WERI-Rb-1 (cell line): ENCODE data around the gene RIOK2.

Experiments
- DNase-seq: peaks from one replicate; pipeline ENCODE4 v3.0.0-alpha.2; 2020
- H3K27ac ChIP-seq: fragments of 250-450 bp; sonication (Bioruptor Pico); 2 replicates; pipeline ENCODE4 v1.5.1; 2020; ENCODE audit warnings: mild to moderate bottlenecking, moderate library complexity
- H3K27me3 ChIP-seq: fragments of 250-450 bp; sonication (Bioruptor Pico); 2 replicates; pipeline ENCODE4 v1.5.1; 2021; ENCODE audit warnings: mild to moderate bottlenecking, low read depth, moderate library complexity; ENCODE audit not compliant: insufficient read depth, severe bottlenecking
- H3K36me3 ChIP-seq: fragments of 250-450 bp; sonication (Bioruptor Pico); 2 replicates; pipeline ENCODE4 v1.5.1; 2020; ENCODE audit warnings: mild to moderate bottlenecking, moderate library complexity
- H3K4me3 ChIP-seq: 2 replicates; pipeline ENCODE4 v1.5.1; 2011; ENCODE audit warnings: low read depth, mild to moderate bottlenecking, control low read depth, low read length
- H3K9me3 ChIP-seq: fragments of 250-450 bp; sonication (Bioruptor Pico); 2 replicates; pipeline ENCODE4 v1.5.1; 2021; ENCODE audit warnings: mild to moderate bottlenecking, moderate library complexity; ENCODE audit not compliant: severe bottlenecking
- TF ChIP-seq, protein P1 (sequence below): IDR thresholded peaks from 2 replicates; pipeline ENCODE4 v1.5.1; 2011; ENCODE audit warnings: low read depth, mild to moderate bottlenecking, control low read depth, inconsistent platforms, low read length

RIOK2 gene

DNA sequence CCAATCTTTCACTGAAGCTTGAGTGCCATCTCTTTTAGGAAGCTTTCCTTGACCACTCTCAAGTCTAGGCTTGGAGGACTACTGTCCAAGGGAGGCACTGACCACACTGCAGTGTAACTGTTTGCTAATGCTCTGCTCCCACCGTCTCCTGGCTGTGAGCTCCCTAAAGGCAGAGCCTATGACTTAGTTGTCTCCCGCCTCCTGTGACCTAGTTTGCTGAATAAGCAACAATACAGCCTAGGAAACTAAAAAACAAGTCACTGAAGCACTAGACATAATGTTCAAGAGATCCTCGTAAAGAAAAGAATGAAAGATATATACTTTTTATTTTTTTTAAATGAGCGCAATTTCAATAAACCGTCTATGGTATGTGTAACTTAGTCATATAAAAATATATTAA is 72.0 kb downstream of the RIOK2 start:
- H3K27me3 ChIP-seq, result no peaks in the 10 kb centered on the region
- no peak overlapping the region for H3K27ac ChIP-seq
- H3K36me3 ChIP-seq, result no peaks in the 10 kb centered on the region
- TF ChIP-seq, protein P1, sequence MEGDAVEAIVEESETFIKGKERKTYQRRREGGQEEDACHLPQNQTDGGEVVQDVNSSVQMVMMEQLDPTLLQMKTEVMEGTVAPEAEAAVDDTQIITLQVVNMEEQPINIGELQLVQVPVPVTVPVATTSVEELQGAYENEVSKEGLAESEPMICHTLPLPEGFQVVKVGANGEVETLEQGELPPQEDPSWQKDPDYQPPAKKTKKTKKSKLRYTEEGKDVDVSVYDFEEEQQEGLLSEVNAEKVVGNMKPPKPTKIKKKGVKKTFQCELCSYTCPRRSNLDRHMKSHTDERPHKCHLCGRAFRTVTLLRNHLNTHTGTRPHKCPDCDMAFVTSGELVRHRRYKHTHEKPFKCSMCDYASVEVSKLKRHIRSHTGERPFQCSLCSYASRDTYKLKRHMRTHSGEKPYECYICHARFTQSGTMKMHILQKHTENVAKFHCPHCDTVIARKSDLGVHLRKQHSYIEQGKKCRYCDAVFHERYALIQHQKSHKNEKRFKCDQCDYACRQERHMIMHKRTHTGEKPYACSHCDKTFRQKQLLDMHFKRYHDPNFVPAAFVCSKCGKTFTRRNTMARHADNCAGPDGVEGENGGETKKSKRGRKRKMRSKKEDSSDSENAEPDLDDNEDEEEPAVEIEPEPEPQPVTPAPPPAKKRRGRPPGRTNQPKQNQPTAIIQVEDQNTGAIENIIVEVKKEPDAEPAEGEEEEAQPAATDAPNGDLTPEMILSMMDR, result no peak
- no peaks in the 10 kb centered on the region for H3K9me3 ChIP-seq
- no peak for DNase-seq
- no peak overlapping the region for H3K4me3 ChIP-seq
